Heart left ventricle (tissue), 13 donors: ENCODE measurements around the gene FDXR.

ENCODE experiments used
- POLR2A ChIP-seq, 2 donors: fragments of 450-650 bp; IDR thresholded peaks; one replicate each; pipeline ENCODE4 v1.6.1; 2017; ENCODE audit warnings: antibody characterized with exemption in 2 of 2, mild to moderate bottlenecking in 2 of 2, moderate library complexity in 2 of 2
- TF ChIP-seq, protein P1 (sequence below), 12 donors: fragments of 200-600 bp; sonication (generic) in 4 of 12; IDR thresholded peaks; one replicate each; pipeline versions ENCODE4 v1.5.0 to v1.8.0; 2018 to 2022; ENCODE audit warnings: antibody characterized with exemption in 12 of 12, mild to moderate bottlenecking in 5 of 12
- donor health status: ischemic (EF 13 %, LVEDD 7.1; RV severe dilation, severe dysfunction).
- donor health status: DM: no; HTN: yes; CAD: no.
- donor health status: DM: no; HTN: no; CAD: no.
- donor health status: ischemic (EF 25% LVEDD 6.9; RV normal size, moderate dysfunction).
- donor health status: ischemic (EF 25% LVEDD 5.7; RV mildly dilated, moderate dysfunction).
- donor health status: ischemic (EF 35%, LVEDD 5.7; RV mildly dilated, moderate dysfunction).
- donor health status: nonischemic (EF 11% LVEDD 7.7; RV severe dilation, severe dysfunction).
- donor health status: DM: yes; HTN: yes; CAD: no.
- donor health status: PGD.
- donor health status: ischemic (EF 29% LVEDD 5.4; RV normal size, mild dysfunction).
- donor health status: nonischemic (EF 23%, LVEDD 6.1; RV moderate dilation, normal function).

DNA sequence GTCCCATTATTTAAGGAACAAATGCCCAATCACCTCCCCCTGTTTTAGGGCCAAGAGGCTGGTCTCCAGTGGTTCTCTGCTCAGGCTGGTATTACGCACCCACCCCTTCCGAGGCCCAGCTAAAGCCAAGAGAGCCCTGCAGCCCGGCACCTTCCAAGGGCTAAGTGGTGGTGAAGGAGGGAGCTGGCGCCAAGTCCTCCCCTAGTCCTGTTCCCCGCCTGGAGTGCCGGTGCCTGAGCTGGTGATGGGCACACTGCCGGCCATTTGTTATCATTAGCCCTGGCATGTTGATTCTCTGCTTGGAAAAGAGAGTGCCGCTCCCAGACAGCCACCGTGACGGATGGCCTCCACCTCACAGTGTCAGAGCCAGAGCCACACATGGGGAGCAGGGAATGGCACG lies 45.0 kb downstream of the FDXR start:
- TF ChIP-seq, protein P1, sequence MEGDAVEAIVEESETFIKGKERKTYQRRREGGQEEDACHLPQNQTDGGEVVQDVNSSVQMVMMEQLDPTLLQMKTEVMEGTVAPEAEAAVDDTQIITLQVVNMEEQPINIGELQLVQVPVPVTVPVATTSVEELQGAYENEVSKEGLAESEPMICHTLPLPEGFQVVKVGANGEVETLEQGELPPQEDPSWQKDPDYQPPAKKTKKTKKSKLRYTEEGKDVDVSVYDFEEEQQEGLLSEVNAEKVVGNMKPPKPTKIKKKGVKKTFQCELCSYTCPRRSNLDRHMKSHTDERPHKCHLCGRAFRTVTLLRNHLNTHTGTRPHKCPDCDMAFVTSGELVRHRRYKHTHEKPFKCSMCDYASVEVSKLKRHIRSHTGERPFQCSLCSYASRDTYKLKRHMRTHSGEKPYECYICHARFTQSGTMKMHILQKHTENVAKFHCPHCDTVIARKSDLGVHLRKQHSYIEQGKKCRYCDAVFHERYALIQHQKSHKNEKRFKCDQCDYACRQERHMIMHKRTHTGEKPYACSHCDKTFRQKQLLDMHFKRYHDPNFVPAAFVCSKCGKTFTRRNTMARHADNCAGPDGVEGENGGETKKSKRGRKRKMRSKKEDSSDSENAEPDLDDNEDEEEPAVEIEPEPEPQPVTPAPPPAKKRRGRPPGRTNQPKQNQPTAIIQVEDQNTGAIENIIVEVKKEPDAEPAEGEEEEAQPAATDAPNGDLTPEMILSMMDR (IDR thresholded peaks at IDR 0.05), result no peak
- no peak for TF ChIP-seq POLR2A (IDR thresholded peaks at IDR 0.05)
